PC-3 (cell line): Measurements from ENCODE around the gene CXCR6. TPM values are rescaled to one million over a fixed set of nuclear protein-coding genes. Genes with fewer than 3 reads are reported as not detected.

Source experiments
- ATAC-seq: fragments of 200-7000 bp; cut with Tn5 transposase; 2 replicates; pipeline ENCODE4 v1.9.1; 2020; ENCODE audit warnings: mild to moderate bottlenecking, moderate library complexity
- BruUV-seq: library from RNA; stranded (reverse); fragments of 400-500 nt; replicated peaks from 2 replicates; lab custom pipeline; 2021; lab: Mats Ljungman, UMichigan
- CTCF ChIA-PET: fragments of 300-600 bp; sonication (Branson Sonifier 250); formaldehyde crosslinking; loops from one replicate; lab custom pipeline; 2022; ENCODE audit warnings: antibody characterized with exemption; lab: Charles Lee
- POLR2A ChIA-PET: fragments of 300-600 bp; sonication (Branson Sonifier 250); formaldehyde crosslinking; loops from one replicate; lab custom pipeline; 2022; ENCODE audit warnings: antibody characterized with exemption; ENCODE audit not compliant: unreplicated experiment; lab: Charles Lee
- DNase-seq: peaks from one replicate; pipeline ENCODE4 v3.0.0-alpha.2; 2015
- H2AFZ ChIP-seq: fragments of 300-600 bp; sonication (generic); 2 replicates; pipeline ENCODE4 v1.6.0; 2016; ENCODE audit warnings: antibody characterized with exemption, low read length
- H3F3A ChIP-seq: fragments of 300-600 bp; sonication (generic); one replicate; pipeline ENCODE4 v1.6.0; 2017; ENCODE audit warnings: antibody characterized with exemption, low read length, control low read depth, mild to moderate bottlenecking; ENCODE audit not compliant: unreplicated experiment
- H3K27ac ChIP-seq: fragments of 300-600 bp; sonication (generic); 2 replicates; pipeline ENCODE4 v1.5.1; 2016; ENCODE audit warnings: mild to moderate bottlenecking, low read length
- H3K27me3 ChIP-seq: fragments of 300-600 bp; sonication (generic); 2 replicates; pipeline ENCODE4 v1.6.1; 2016; ENCODE audit warnings: low read length, mixed read lengths
- H3K36me3 ChIP-seq: fragments of 300-600 bp; sonication (generic); 2 replicates; pipeline ENCODE4 v1.6.1; 2016; ENCODE audit warnings: low read depth, mixed run types, low read length, mixed read lengths
- H3K4me1 ChIP-seq: fragments of 300-600 bp; sonication (generic); 2 replicates; pipeline ENCODE4 v1.5.1; 2016; ENCODE audit warnings: low read length; ENCODE audit not compliant: insufficient read depth
- H3K4me2 ChIP-seq: fragments of 300-600 bp; sonication (generic); 2 replicates; pipeline ENCODE4 v1.6.0; 2016; ENCODE audit warnings: low read length
- H3K4me3 ChIP-seq: fragments of 300-600 bp; sonication (generic); 2 replicates; pipeline ENCODE4 v1.5.1; 2016; ENCODE audit warnings: mild to moderate bottlenecking, low read length, mixed read lengths
- H3K79me2 ChIP-seq: fragments of 300-600 bp; sonication (generic); 2 replicates; pipeline ENCODE4 v1.6.1; 2017; ENCODE audit warnings: low read length, mixed read lengths
- H3K9ac ChIP-seq: fragments of 300-600 bp; sonication (generic); 2 replicates; pipeline ENCODE4 v1.6.0; 2016; ENCODE audit warnings: mild to moderate bottlenecking, low read length
- H3K9me2 ChIP-seq: fragments of 300-600 bp; sonication (generic); replicated peaks from 2 replicates; pipeline ENCODE4 v1.6.1; 2016; ENCODE audit warnings: mixed run types, low read length, mixed read lengths
- H3K9me3 ChIP-seq: fragments of 300-600 bp; sonication (generic); 2 replicates; pipeline ENCODE4 v1.6.1; 2016; ENCODE audit warnings: low read length, mixed read lengths
- H4K20me1 ChIP-seq: fragments of 300-600 bp; sonication (generic); 2 replicates; pipeline ENCODE4 v1.6.1; 2016; ENCODE audit warnings: low read length, mixed read lengths
- EZH2 ChIP-seq: fragments of 300-600 bp; sonication (generic); IDR thresholded peaks from one replicate; pipeline ENCODE4 v1.6.1; 2017; ENCODE audit warnings: antibody characterized with exemption, mild to moderate bottlenecking, low read length; ENCODE audit not compliant: unreplicated experiment
- EZH2phosphoT487 ChIP-seq: fragments of 300-600 bp; sonication (generic); IDR thresholded peaks from 2 replicates; pipeline ENCODE4 v1.6.1; 2018; ENCODE audit warnings: mild to moderate bottlenecking, antibody characterized with exemption, low read length, borderline replicate concordance
- intact Hi-C: fragments of 100-400 bp; cut with micrococcal nuclease; formaldehyde crosslinking; loops from 2 replicates; pipeline ENCODE4 v1.9.0; 2023
- total RNA-seq: library from RNA; depleted of rRNA; stranded (reverse); fragments of >200 nt; gene quantifications from 2 replicates; pipeline ENCODE4 v1.2.3, GENCODE V29; 2014
- TF ChIP-seq, protein P1 (sequence below): fragments of 300-600 bp; sonication (generic); conservative IDR thresholded peaks from 2 replicates; pipeline ENCODE4 v1.5.1; 2017; ENCODE audit warnings: antibody characterized with exemption, low read depth, mild to moderate bottlenecking, low read length

The CXCR6 gene
- total RNA-seq, 1 experiment from 2014 or later: not detected

DNA sequence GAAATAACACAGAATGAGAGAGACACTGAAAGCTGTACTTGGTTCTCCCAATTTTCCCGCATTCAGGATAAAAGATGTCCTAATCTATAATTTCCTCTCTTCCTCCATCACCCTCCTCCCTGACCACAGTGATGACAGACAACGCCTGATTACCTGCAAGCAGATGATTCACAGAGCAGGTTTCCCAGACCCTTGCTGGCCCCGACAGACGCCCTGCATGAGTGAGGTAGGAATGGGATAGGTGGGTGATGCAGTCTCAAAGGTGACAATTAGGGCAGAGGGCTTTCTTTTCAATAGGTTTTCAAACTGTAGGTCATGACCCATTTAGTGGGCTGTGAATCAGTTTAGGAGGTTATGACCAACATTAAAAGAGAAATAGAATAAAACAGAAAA is 5.2 kb upstream of the CXCR6 start:
- H3K4me1 ChIP-seq: peaks cover 9% of the 10 kb centered on the region
- H2AFZ ChIP-seq: no peak overlapping the region
- H3K4me3 ChIP-seq: no peak overlapping the region
- intact Hi-C loops: loop anchor here (1.0 to 2.0 kb wide), 3 partner anchors 35 to 441 kb away; no protein-coding TSS in a partner anchor
- no peaks in the 10 kb centered on the region for H3K9me2 ChIP-seq
- no peak overlapping the region for H3K4me2 ChIP-seq
- TF ChIP-seq, protein P1, sequence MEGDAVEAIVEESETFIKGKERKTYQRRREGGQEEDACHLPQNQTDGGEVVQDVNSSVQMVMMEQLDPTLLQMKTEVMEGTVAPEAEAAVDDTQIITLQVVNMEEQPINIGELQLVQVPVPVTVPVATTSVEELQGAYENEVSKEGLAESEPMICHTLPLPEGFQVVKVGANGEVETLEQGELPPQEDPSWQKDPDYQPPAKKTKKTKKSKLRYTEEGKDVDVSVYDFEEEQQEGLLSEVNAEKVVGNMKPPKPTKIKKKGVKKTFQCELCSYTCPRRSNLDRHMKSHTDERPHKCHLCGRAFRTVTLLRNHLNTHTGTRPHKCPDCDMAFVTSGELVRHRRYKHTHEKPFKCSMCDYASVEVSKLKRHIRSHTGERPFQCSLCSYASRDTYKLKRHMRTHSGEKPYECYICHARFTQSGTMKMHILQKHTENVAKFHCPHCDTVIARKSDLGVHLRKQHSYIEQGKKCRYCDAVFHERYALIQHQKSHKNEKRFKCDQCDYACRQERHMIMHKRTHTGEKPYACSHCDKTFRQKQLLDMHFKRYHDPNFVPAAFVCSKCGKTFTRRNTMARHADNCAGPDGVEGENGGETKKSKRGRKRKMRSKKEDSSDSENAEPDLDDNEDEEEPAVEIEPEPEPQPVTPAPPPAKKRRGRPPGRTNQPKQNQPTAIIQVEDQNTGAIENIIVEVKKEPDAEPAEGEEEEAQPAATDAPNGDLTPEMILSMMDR: no peak
- TF ChIP-seq EZH2phosphoT487: no peak
- no peak for TF ChIP-seq EZH2
- no peaks in the 10 kb centered on the region for H4K20me1 ChIP-seq
- CTCF ChIA-PET: interaction anchor here (0.6 to 1.7 kb wide), 6 partner anchors 43 to 433 kb away, joined by 3 to 24 read pairs (median 4); partner anchors contain the start of gene CCR5
- ATAC-seq (no peak), DNase-seq (no peak)
- no peak overlapping the region for H3K9ac ChIP-seq
- H3K27ac ChIP-seq: no peak overlapping the region
- BruUV-seq: no TSS peak
- H3K79me2 ChIP-seq: no peaks in the 10 kb centered on the region
- H3K27me3 ChIP-seq: no peaks in the 10 kb centered on the region
- peaks cover 6% of the 10 kb centered on the region; the same call in 1 of the 2 replicates for H3K36me3 ChIP-seq
- H3K9me3 ChIP-seq: no peaks in the 10 kb centered on the region
- no peaks in the 10 kb centered on the region for H3F3A ChIP-seq
- POLR2A ChIA-PET: no interaction called here

DNA sequence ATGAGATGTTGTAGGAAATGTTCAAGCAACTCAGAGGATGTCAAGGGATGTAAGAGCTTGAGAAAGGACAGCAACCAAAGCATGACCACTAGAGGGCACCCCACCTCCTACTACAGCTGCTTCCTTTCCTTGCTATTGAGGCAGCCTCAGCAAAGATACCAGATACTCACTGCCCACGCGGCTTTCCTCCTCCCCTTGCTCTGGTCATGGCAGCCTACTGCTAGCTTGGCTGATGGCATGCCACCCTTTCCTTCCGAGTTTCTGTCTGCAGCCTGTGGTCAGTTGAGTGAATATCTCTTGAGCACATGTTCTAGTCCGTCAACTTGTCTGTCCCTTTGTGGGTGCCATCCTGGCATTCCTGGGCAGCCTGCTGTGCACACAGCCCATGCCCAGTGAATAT is 4.4 kb upstream of the CXCR6 start:
- ChIA-PET POLR2A (no interaction called here), CTCF (interaction anchor here (0.6 to 1.7 kb wide), 11 partner anchors 9 to 439 kb away, joined by 3 to 24 read pairs (median 4); partner anchors contain the start of gene CCR5)
- Histone ChIP-seq H3K36me3 (peaks cover 6% of the 10 kb centered on the region; the same call in 1 of the 2 replicates), H3K27me3 (no peaks in the 10 kb centered on the region), H3K4me3 (no peak overlapping the region), H3K4me2 (no peak overlapping the region), H3K79me2 (no peaks in the 10 kb centered on the region), H3K9me2 (no peaks in the 10 kb centered on the region), H3K9me3 (no peaks in the 10 kb centered on the region), H3K27ac (no peak overlapping the region), H3K4me1 (peaks cover 14% of the 10 kb centered on the region), H3F3A (no peaks in the 10 kb centered on the region), H3K9ac (no peak overlapping the region), H2AFZ (0 out of 2 replicates have a peak overlapping the region, but pooled peaks have one; percentile 18), H4K20me1 (no peaks in the 10 kb centered on the region)
- TF ChIP-seq EZH2: no peak
- TF ChIP-seq, protein P1: peak; percentile 92
- no TSS peak for BruUV-seq
- ATAC-seq: peak; percentile 84
- intact Hi-C loops: loop anchor here (1.0 to 2.0 kb wide), 3 partner anchors 34 to 440 kb away; no protein-coding TSS in a partner anchor
- DNase-seq: peak; percentile 89

DNA sequence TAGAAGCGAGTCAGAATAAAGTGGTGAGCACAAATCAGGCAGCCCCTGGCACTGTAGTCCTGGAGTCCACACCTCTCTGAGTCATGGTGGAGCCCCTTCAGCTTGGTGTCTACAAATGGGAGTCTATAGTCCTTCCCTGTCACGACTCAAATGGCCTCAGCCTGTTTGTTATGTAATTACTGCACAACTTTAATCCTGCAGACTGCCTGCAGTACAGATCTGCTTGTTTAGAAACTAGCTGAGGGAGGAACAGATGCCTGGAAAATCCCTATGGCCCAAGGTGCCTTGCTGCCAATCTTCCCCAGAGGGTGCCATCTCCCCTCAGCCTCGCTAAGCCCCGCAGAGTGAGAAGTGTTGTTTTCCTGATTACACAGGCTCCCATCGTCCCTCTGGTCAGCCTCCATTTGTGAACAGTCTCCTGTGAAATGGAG is 3.9 kb upstream of the CXCR6 start:
- no peak; the same call in 1 of the 2 replicates for ATAC-seq
- Histone ChIP-seq H3K4me1 (peaks cover 16% of the 10 kb centered on the region), H3K4me3 (no peak overlapping the region), H3K79me2 (no peaks in the 10 kb centered on the region), H3F3A (no peaks in the 10 kb centered on the region), H3K27ac (no peak overlapping the region), H3K27me3 (no peaks in the 10 kb centered on the region), H3K9me2 (no peaks in the 10 kb centered on the region), H3K36me3 (peaks cover 6% of the 10 kb centered on the region; the same call in 1 of the 2 replicates), H4K20me1 (no peaks in the 10 kb centered on the region), H3K9ac (no peak overlapping the region), H3K9me3 (no peaks in the 10 kb centered on the region), H3K4me2 (no peak overlapping the region), H2AFZ (0 out of 2 replicates have a peak overlapping the region, but pooled peaks have one; percentile 18)
- no TSS peak for BruUV-seq
- CTCF ChIA-PET: interaction anchor here (0.6 to 1.7 kb wide), 7 partner anchors 9 to 439 kb away, joined by 3 to 24 read pairs (median 4); no protein-coding TSS in a partner anchor
- TF ChIP-seq EZH2 (no peak), EZH2phosphoT487 (no peak)
- TF ChIP-seq, protein P1: no peak
- peak; percentile 24 for DNase-seq
- POLR2A ChIA-PET: no interaction called here
- intact Hi-C loops: loop anchor here (2.0 kb wide), 2 partner anchors 33 to 439 kb away; no protein-coding TSS in a partner anchor
